H4 (cell line): Measurements from ENCODE around the gene EEF1A2. TPM values are rescaled to one million over a fixed set of nuclear protein-coding genes. Genes with fewer than 3 reads are reported as not detected.

ENCODE experiments used
- DNase-seq: peaks from one replicate; pipeline ENCODE4 v3.0.0-alpha.2; 2015; ENCODE audit warnings: low spot score
- total RNA-seq: library from RNA; depleted of rRNA; stranded (reverse); fragments of >200 nt; shearing (Covaris generic); gene quantifications from 2 replicates; pipeline ENCODE4 v1.2.3, GENCODE V29; 2014; rRNA removed

EEF1A2 gene
- 181 and 233 TPM in 2 replicates for total RNA-seq

GRCh38 chr20:63498960-63499337 is at the start of gene EEF1A2:
EEF1A2 (minus strand) TSS chr20:63499083; CDS start chr20:63497763, 1,320 bp downstream.
- no peak for DNase-seq

GRCh38 chr20:63548542-63548941 is 49.7 kb upstream of the EEF1A2 start:
- DNase-seq: no peak

DNA sequence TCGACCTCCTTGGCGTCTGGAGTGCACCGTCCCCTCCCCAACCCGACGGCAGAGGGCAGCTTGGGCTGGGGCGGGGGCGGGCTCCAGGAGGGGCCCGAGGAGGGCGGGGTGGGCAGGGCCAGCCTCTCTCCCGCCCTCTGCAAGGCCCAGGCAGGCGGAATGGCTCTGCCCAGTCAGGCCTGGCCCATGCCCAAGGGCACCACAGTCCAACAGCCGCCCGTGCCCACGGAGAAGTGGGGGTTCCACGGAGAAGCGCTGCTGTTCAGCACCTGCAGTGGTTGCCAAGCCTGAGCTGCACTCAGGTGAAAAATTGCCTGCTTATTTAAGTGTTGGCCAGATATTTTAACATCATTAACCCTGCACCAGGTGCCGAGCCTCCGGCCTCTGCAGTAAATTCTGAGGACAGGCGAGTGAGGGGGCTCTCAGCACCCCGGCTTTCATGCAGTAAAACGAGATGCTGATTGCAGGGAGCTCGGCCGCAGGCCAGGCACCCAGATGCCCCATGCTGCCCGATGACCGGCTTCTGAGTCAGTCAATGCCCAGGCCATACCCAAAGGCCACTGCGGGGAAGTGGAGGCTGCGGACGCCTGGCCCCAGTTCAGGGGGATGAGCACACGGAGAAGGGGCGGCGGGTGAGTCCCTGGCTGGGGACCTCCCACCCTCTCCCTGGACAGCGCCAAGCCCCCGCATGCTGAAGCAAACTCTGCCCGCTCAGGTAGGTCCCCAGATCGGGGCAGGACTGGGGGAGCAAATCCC is 49.0 kb upstream of the EEF1A2 start, which contains the start of gene SRMS:
Gene SRMS (minus strand): TSS at position 25 of the 756 bp plus-strand sequence. CDS start 286 bp downstream, outside the sequence.
- DNase-seq: no peak

- DNase-seq: no peak
Observed at GRCh38 chr20:63546956-63547724, 48.3 kb upstream of the EEF1A2 start.

DNA sequence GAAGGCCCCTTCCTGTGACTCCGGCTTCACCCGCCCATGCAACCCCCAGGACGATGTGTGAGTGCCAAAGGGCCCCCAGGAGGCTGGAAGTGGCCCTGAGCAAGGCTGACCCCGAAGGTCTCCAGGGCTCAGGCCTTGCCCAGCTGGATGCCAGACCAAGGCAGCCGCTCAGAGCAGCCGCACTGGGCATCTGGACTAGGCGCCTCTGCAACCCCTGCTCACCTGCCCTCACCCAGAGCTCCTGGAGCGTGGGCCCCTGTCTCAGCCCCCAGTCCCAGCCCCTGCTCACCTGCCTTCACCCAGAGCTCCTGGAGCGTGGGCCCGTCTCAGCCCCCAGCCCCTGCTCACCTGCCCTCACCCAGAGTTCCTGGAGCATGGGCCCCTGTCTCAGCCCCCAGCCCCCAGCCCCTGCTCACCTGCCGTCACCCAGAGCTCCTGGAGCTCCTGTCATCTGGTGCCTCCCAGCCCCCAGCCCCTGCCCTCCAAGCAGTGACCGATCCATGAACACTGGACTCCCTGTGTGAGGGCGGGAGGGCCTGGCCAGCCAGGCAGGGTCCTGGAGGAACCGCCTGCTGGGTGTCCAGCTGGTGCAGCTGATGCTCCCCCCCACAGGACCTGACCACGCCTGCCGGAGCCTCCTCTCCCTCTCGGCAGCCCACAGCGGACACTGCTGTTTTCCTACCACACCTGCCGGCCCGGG is 47.5 kb upstream of the EEF1A2 start:
- DNase-seq: no peak

DNA sequence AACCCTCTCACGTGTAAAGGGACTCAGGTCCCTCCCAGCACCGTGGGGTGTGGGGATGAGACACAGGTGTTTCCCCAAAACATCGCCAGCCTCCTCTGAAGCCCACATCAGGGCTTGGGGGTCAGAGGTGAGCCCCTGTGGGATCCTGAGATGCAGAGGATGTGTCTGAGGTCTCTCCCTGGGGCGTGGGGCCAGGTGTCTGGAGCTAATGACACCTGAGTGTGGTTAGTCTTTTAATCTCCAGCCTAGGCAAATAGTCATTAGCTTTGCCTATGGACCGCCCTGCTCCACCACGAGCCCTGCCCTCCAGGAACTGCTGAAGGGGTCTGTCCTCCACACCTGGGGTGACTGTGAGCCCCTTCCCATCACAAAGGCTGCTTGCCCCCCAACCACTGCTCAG is 46.9 kb upstream of the EEF1A2 start:
- DNase-seq: no peak

DNA sequence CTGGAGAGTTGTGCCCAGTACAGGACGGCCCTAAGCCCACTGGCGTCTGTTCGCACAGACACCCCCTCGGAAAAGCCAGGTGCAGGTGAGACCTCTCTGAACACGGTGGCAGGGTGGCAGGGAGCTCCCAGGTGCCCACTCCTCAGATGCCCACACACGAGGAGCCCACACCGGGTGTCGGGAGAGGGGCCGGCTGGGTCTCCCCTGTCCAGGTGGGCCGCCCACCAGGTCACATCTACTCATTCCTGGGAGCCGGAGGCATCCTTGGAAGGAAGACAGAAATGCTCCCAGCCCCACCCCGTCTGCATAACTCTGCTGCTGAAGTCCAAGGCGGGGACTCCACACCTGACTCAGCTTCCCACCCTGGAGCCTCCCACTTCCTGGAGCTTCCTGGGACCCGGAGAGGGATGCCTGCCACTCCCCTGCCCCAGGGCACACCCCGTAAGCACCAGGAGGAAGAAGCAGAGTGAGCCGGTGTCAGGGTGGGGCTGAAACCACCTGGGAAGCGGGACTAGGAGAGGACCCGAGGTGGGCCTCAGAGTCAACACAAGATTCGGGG is 46.2 kb upstream of the EEF1A2 start:
- no peak for DNase-seq

DNA sequence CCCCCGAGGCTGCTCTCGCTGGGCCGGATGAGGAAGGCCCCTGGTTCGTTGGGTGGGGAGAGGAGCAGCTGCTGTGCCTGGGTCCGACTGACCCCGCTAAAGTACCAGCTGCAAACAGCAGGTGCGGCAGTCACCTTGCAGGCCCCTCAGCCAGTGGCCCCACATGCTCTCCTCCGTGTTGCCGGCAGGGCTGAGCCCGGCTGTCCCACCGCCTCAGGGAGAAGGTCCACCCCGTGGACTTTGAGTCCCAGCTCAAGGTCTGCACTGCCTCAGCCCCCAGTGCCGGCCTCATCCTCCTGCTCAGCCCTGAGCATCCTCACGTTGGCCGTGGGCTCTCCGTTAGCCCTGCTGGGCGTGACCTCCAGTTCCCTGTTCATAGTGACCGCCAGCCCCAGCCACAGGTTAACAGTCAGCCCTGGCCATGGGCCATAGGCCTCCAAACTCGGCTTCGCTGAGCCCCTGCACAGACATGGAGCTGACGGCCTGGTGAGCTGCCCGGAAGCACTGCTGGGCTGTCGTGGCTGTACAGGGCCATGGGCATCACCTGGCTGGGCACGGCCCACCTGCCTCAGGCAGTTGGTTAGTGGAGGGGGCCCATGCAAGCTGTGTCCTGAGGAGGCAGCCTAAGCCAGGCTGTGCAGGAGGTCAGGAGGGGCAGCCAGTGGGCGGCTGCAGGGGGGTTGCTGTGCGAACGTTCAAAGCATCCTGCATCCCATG is 45.5 kb upstream of the EEF1A2 start:
- DNase-seq: no peak

GRCh38 chr20:63543733-63544132 is 44.9 kb upstream of the EEF1A2 start:
- DNase-seq: no peak

DNA sequence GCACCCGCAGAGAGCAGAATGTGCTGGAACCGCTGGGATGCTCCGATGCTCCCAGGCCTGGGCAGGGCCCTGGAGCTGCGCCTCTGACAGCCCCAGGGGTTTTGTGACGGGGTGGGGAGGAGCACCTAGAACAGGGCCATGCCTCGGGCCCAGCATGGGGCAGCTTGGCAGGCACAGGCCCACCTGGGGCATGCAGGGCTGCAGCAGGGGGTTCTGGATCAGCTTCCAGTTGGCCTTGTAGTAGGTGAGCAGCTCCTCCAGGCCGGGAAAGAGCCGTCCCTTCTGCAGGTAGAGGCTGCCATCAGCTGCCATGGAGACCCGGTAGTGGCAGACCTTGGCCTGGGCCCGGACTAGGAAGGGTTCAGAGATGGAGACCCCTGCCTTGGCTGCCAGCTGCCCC is 44.2 kb upstream of the EEF1A2 start:
- no peak for DNase-seq

GRCh38 chr20:63542696-63543095 is 43.8 kb upstream of the EEF1A2 start:
- DNase-seq: no peak

- no peak for DNase-seq
Observed at GRCh38 chr20:63542031-63542559, 43.2 kb upstream of the EEF1A2 start.

DNA sequence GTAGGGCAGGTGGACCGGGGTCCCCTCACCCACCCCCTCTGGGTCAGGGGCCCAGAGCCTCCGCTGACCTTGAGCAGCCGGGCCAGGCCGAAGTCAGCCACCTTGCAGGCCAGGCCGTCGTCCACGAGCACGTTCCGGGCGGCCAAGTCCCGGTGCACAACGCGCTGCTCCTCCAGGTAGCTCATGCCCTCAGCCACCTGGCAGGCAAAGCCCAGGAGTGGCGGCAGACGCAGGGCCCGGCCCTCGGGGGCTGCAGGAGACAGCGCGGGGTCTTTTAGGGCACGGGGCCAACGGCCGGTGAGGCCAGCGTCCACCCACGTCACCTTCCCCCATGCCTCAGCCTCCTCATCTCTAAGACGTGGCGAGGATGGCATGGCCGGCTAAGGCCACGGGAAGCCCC is 42.5 kb upstream of the EEF1A2 start:
- no peak for DNase-seq

- DNase-seq: no peak
Observed at GRCh38 chr20:63540417-63541186, 41.7 kb upstream of the EEF1A2 start.

DNA sequence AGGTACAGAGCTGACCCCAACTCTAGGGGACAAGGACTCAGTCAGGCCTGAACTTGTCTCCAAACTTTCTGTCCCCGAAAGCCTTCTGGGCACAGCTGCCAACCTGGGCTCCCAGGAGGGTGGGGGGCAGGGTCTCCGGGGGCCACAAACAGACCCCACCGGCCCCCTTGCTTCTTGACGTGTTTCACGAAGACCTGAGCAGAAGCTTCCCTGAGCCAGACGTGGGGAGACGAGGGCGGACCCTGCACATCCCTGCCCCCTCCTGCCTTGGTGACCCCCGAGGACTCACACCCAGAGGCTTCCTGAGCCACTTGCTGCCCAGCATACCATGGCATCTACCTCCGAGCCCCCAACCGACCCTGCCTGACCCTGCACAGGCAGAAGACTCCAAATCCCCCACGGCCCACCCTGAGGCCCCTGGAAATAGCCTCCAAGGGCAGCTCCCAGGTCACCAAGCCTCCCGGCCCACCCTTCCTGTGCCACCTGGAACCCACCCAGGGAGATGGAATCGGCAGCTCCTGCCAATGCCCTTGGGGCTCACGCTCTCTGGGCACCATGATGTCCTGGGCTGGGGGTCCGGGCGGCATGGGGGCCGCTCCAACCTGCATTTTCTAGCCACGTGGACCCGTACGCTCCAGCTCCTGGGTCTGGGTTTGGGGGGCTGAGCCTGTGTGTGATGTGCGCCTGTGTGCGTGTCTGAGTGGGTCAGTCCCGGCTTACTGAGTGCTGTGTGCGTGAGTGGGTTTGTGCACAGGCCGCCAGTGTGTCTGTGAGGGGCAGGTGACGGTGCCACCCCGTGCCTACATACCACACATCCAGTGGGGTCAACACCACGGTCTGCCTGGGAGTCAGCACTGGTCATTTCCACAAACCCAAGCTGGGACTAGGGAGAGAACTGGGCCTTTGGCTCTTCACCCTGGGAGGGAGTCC is 40.8 kb upstream of the EEF1A2 start:
- DNase-seq: no peak

DNA sequence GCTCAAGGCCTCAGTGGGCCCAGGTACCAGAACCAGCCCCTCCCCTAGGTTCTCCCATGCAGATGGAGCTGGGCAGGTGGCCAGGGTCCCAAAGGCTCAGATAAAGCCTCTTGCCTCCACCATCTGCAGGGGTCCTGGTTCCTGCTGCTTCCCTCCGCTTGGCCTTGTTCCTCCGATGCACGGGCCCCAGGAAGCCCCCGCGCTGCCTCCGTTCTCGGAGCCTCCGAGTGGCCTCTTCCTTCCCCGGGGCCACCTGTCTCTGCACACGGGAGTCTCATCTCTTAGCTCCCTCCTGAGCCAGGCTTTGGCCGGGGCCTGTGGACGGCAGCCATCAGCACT is 40.2 kb upstream of the EEF1A2 start:
- no peak for DNase-seq

GRCh38 chr20:63538204-63539091 is 39.6 kb upstream of the EEF1A2 start:
- DNase-seq: no peak

GRCh38 chr20:63537525-63538203 is 38.8 kb upstream of the EEF1A2 start:
- peak; percentile 90 for DNase-seq
